Measurements from ENCODE around the gene CERS6. TPM values are rescaled to one million over a fixed set of nuclear protein-coding genes. Genes with fewer than 3 reads are reported as not detected.
A peak's percentile ranks its signal among the peaks of the same experiment; 100 is the strongest.

CERS6 gene
- polyA plus RNA-seq, 1 donor (not counting 4 experiments of a cell fraction or from before 2014, with no cell fraction given), result 19.5 TPM

GRCh38 chr2:168716839-168717238 lies 260.8 kb downstream of the CERS6 start:
- FAIRE-seq (no peak), DNase-seq (ENCODE audit: low read depth, low spot score) (no peak)
- no peaks in the 10 kb centered on the region for H3K27me3 ChIP-seq (ENCODE audit: control insufficient read depth, extremely low read depth, insufficient read depth, low read length)
- peaks cover 0 to 2% of the 10 kb centered on the region in 2 experiments for H3K36me3 ChIP-seq (ENCODE audit: control insufficient read depth in 2 of 2, extremely low read depth in 1 of 2, insufficient read depth in 2 of 2, low read length in 2 of 2)
- no peak for TF ChIP-seq EZH2 (IDR thresholded peaks at IDR 0.05; ENCODE audit: low read length)
- H3K4me2 ChIP-seq (ENCODE audit: control insufficient read depth, extremely low read depth, insufficient read depth, low read depth, low read length), result no peak overlapping the region
- no peaks in the 10 kb centered on the region for H3K9me1 ChIP-seq (ENCODE audit: control insufficient read depth, extremely low read depth, insufficient read depth, low read length)
- H3K9ac ChIP-seq (ENCODE audit: control insufficient read depth, extremely low read depth, insufficient read depth, low read length), result no peak overlapping the region
- no peaks in the 10 kb centered on the region for H3K9me3 ChIP-seq (ENCODE audit: control insufficient read depth, low read depth, low read length)
- peaks cover 25% of the 10 kb centered on the region for H3K4me1 ChIP-seq (ENCODE audit: control insufficient read depth, extremely low read depth, insufficient read depth, low read length)
- no peaks in the 10 kb centered on the region for H4K20me1 ChIP-seq (ENCODE audit: control insufficient read depth, extremely low read depth, insufficient read depth, low read length)
- H3K79me2 ChIP-seq (ENCODE audit: control insufficient read depth, insufficient read depth, low read length), result no peaks in the 10 kb centered on the region
- no peak overlapping the region for H3K4me3 ChIP-seq (ENCODE audit: control insufficient read depth in 2 of 3, extremely low read depth in 1 of 3, insufficient read depth in 2 of 3, low read depth in 1 of 3, low read length in 3 of 3)
- H2AFZ ChIP-seq (ENCODE audit: control insufficient read depth, low read length), result no peak overlapping the region
- H3K27ac ChIP-seq (ENCODE audit: control insufficient read depth, insufficient read depth, low read length), result no peak overlapping the region
- dilution Hi-C loops (cut with MboI; ENCODE audit: extremely low pct_ligation_motif_present, low sequenced_read_pairs), result no loop called here

GRCh38 chr2:168717790-168718502 lies 261.9 kb downstream of the CERS6 start:
- dilution Hi-C loops (cut with MboI; ENCODE audit: extremely low pct_ligation_motif_present, low sequenced_read_pairs), result no loop called here
- Histone ChIP-seq H3K27me3 (ENCODE audit: control insufficient read depth, extremely low read depth, insufficient read depth, low read length) (no peaks in the 10 kb centered on the region), H2AFZ (ENCODE audit: control insufficient read depth, low read length) (no peak overlapping the region), H3K4me3 (ENCODE audit: control insufficient read depth in 2 of 3, extremely low read depth in 1 of 3, insufficient read depth in 2 of 3, low read depth in 1 of 3, low read length in 3 of 3) (peak overlapping the region in 1 of 3 experiments; percentile 15), H3K4me1 (ENCODE audit: control insufficient read depth, extremely low read depth, insufficient read depth, low read length) (peaks cover 25% of the 10 kb centered on the region), H3K27ac (ENCODE audit: control insufficient read depth, insufficient read depth, low read length) (peak overlapping the region; percentile 84), H3K9ac (ENCODE audit: control insufficient read depth, extremely low read depth, insufficient read depth, low read length) (peak overlapping the region; percentile 54), H3K9me3 (ENCODE audit: control insufficient read depth, low read depth, low read length) (no peaks in the 10 kb centered on the region), H3K9me1 (ENCODE audit: control insufficient read depth, extremely low read depth, insufficient read depth, low read length) (no peaks in the 10 kb centered on the region), H3K79me2 (ENCODE audit: control insufficient read depth, insufficient read depth, low read length) (no peaks in the 10 kb centered on the region), H3K36me3 (ENCODE audit: control insufficient read depth in 2 of 2, extremely low read depth in 1 of 2, insufficient read depth in 2 of 2, low read length in 2 of 2) (peaks cover 0 to 2% of the 10 kb centered on the region in 2 experiments), H4K20me1 (ENCODE audit: control insufficient read depth, extremely low read depth, insufficient read depth, low read length) (no peaks in the 10 kb centered on the region), H3K4me2 (ENCODE audit: control insufficient read depth, extremely low read depth, insufficient read depth, low read depth, low read length) (peak overlapping the region; percentile 80)
- no peak for TF ChIP-seq CTCF (optimal IDR thresholded peaks at IDR 0.05 in 1 of 3, IDR thresholded peaks at IDR 0.05 in 1 of 3, conservative IDR thresholded peaks at IDR 0.05 in 1 of 3; ENCODE audit: extremely low read depth in 1 of 3, insufficient read depth in 2 of 3, low read length in 3 of 3)
- no peak for TF ChIP-seq EZH2 (IDR thresholded peaks at IDR 0.05; ENCODE audit: low read length)
- FAIRE-seq, result peak; percentile 23
- peak; percentile 73 for DNase-seq (ENCODE audit: low read depth, low spot score)
